HG03095 (cell line): ENCODE data around the gene CASP9.
"Not testable (repeated sequence)": the region's sequence is repeated elsewhere in the genome, so short reads cannot be mapped to it uniquely, and the experiment has no call there.

ENCODE experiments used
- ATAC-seq: cut with Tn5 transposase; IDR thresholded peaks from one replicate; pipeline ENCODE4 v1.9.1; 2021; ENCODE audit warnings: moderate library complexity; ENCODE audit not compliant: unreplicated experiment

The CASP9 gene

DNA sequence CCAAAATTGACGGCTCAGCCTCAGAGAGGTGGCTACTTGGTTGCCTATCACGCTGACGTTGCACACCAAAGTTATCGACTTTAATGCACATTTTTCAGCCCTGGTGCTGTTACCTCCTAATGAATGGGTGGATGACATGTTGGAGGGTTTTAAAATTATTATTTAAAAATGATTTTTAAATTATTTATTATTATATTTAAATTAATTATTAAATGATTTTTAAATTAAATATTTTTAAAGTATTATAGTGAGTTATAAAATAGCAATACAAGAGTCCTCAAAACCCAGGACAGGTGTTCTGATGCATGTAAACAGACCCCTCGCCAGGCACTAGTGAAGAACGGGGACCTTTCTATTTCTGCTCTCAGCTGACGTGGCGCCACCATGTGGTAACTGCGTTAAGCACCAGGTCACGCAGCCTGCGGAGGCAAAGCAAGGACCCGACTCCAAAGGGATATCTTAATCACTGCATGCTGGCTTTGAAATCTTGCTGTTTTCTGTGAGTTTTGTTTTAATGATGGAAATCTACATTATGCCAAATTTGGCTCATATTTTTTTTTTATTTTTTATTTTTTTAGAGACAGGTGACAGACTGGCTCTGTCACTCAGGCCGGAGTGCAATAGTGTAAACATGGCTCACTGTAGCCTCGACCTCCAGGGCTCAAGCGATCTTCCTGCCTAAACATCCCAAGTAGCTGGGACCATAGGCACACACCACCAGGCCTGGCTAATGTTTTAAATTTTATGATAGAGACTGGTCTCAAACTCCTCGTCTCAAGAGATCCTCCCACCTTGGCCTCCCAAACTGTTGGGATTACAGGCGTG is 22.6 kb downstream of the CASP9 start:
- no peak for ATAC-seq

DNA sequence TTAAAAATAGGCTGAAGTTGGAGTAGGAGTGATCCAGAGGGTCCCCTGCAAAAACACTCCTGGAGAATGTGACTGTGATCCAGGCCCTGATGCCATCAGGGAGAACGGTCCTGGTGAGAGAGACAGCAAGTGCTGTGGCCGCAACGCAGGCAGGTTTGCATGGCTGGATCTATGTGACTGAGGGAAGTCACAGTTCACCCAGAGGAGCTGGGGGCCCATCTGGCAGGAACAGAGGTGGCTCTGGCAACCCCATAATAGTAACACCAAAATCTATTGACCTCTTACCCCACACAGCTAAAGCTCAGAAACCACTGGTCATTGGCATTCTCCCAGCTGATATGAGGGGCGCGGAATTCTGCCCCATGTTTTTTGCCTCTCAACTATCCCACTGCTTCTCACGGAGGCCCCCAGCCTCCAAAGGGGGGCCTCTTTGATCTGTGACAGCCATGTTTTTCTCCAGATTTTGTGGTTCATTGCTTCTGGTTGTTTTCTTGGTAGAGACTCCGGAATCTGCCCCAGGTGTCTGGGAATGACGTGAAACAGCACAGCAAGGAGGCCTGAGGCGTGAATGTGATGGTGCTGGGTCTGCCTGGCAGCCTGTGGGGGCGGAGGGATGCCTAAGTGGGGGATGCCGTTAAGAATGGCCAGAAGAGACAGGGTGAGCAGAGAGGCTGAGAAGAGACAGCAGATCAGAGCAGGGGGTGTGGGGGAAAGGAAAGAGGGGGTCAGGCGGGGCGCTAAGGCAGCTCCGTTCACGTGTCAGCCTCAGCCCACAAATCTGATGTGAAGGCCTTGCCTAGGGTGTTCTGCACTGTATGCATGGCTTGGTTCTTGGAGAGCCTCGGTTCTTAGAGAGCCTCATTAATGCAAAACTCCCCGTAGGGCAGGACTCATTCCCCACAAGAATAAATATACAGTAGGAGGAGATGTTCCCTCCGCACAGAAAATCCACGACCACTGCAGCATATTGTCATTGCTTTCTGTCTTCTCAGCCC is 23.5 kb downstream of the CASP9 start:
- ATAC-seq: no peak

DNA sequence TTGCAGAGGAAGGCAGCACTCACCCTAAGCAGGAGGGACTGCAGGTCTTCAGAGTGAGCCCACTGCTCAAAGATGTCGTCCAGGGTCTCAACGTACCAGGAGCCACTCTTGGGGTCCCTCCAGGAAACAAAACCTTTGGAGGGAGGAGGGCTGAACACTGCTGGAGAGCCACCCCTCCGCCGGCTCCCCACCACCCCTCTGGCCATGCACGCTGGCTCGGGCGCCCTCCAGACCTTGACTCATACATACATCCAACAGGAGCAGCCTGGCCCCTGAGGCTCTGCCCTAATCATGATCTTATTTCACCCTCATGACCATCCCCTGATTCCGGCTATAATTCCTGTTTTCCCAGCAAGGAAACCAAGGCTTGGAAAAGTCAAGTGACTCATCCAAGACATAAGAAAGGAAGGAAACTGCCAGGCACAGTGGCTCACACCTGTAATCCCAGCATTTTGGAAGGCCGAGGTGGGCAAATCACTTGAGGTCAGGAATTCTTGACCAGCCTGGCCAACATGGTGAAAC is 30.1 kb downstream of the CASP9 start:
- no peak for ATAC-seq

DNA sequence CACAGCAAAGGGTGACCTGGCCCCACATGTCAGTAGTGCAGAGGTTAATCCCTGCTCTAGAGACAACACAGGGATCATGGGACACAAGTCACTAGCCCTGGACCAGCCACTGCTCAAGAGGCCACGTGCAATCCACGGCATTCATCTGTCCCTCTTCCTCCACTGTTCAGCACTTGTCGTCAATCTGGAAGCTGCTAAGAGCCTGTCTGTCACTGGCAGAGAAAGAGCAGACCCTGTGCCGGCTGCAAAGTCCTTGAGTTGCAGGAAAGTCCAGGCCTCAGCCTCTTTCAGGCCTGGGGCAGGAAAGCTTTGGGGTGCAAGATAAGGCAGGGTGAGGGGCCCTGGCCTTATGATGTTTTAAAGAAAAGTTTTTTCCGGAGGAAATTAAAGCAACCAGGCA is 31.4 kb downstream of the CASP9 start:
- no peak for ATAC-seq

DNA sequence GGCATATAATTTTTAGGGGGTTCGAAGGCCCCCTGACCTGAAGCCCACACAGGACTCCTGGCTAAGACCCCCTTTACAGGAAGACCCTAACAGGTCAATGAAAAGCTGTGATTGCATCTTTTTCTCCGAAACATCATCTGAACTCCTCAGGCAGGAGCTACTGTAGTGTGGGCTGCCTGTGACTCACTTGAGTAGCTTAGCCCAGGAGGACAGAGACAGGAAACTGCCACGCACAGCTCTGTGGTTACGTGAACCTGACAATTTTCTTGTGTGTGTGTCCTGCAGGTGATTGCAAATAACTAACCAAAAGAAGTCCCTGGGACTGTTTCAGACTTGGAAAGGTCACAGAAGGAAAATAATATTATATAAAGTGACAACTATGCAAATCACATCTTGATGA is 33.0 kb downstream of the CASP9 start:
- not testable (repeated sequence) for ATAC-seq

DNA sequence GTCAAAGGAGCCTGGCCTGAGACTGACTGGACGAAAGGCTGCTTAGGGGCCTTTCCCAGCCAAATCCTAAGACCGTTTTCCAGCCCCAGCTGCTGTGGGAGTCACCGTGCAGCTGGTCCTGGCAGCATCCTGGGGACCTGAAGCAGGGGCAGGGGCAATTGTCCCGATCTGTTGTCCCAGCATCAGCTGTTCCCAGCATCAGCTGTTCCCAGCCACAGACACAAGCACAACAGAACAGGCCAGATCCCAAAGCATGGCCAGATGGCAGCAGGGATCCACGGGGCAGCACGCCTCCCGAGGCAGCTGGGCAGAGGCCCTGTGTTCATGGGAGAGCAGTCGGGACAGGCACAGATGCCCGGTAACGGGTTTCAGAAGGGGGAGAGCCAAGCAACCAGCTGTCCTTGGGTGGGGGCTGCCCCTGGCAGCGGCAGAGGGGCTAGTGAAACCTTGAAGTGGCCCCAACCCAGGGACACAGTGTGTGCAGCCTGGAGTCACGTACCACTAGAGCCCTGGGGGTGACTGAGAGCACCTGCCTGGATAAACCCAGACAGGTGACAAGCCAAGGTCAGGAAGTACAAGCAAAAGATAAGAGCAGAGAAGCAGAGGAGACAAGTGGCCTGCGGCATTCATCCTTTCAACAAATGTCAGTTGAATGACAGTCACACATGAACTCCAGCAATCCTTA is 34.8 kb downstream of the CASP9 start:
- no peak for ATAC-seq

DNA sequence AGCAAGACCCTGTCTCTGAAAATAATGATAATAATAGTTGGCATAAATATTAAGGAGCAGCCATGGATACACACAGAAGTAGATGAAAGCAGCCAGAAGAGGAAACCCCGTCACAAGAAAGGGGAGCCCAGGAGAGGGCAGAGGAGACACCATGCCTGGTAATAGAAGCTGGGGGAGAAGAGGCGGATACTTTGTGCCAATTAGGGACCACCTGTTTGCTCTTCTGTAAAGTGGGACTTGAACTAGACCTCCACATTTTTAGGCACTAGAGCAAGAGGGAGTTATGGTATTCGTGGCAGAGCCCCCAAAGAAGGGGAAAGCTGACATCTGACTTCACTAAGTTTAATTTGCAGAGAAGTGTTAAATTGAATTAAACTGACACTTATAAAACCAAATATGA is 35.6 kb downstream of the CASP9 start:
- ATAC-seq: no peak

DNA sequence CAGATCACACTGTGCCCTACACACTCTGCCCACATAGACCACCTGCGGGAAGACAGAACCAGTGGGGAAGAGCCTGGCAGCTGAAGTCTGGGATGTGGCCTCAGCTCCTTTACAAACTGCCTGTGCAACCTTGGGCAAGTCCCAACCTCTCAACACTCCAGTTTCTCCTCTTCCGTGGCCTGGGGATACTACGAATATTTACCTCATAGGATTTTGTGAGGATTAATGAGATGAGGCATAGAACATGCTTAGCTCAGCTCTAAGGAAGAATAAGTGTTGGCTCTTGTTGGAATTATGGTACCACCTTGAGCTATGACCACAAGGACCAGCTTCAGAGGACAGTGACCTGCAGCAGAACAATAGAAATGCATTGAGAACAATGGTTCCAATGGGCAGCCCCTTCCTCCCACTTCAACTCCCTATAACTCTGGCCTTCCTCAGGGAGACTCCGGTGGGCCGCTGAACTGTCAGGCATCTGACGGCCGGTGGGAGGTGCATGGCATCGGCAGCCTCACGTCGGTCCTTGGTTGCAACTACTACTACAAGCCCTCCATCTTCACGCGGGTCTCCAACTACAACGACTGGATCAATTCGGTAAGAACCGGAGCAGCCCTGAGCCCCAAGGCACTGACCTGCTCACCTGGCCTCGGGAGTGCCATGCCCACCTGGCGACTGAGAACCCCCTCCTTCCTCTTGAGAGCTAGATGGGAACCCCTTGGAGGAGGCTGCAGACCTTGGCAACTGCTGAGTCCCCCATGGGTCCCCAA is 37.0 kb downstream of the CASP9 start:
- ATAC-seq: not testable (repeated sequence)

DNA sequence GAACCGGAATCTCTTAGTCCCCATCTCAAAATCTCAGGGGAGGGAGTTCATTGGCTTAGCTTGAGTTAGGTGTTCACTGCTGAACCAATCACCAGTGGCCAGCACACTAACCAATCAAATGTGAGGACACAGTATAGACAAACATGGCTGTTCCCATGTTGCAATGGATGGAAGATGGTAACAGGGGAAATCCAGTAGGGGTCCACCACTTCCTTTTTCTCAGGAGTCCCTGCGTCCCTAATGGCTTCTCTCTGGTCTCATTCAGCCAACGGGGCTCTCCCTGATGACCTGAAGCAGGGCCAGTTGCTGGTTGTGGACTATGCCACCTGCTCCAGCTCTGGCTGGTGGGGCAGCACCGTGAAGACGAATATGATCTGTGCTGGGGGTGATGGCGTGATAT is 38.4 kb downstream of the CASP9 start:
- no peak for ATAC-seq

DNA sequence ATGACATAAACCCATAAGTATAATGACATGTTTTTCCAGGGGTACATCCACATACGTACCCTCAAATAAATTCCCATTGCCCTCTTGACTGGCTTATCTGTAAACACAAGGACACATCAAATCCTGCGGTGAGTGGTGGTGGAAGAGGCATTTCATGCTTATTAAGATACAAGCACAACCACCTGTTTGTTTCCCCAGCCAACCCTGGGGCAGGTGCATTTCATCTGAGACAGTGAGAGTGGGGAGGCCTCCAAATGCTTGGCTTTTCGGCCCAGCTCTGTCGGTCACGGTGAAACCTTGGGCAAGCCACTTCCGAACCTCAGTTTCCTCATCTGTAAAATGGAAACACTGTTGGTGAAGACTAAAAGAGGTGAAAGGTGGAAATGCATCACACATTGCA is 39.6 kb downstream of the CASP9 start:
- ATAC-seq: not testable (repeated sequence)

DNA sequence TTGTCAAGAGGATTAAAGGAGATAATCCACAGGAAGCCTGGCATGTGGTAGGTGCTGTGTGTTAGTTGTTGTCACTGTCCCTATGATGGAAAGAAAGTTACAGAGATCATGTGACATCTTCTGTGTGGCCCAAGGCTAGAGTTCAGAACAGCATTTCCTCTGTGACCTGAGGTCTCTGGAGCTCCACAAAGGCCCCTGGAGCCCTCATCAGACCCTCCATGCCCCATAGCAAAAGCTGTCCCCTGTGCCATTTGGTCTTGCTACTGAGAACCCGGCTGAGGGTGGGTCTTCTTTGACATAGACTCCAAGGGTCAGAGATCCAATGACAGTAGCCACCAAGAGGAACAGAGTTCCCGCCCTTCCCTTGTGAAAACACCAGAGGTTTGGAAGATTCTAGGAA is 40.0 kb downstream of the CASP9 start:
- ATAC-seq: no peak

DNA sequence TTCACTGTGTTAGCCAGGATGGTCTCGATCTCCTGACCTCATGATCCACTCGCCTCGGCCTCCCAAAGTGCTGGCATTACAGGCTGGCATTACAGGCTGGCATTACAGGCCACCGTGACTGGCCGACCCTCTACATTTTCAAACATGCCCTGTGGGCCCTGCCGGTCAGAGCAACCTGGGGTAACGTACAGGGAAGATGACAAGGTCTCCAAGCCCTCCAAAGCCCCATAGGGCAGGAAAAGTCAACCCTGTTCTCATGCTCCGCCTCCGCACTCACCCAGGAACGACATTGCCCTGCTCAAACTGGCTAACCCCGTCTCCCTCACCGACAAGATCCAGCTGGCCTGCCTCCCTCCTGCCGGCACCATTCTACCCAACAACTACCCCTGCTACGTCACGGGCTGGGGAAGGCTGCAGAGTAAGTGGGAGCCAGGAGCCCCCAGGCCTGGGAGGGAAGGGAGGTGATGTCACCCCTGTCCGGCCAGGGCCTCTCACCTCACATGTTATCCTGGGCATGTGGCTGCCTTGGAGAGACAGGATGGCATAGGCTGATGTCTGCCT is 41.0 kb downstream of the CASP9 start:
- not testable (repeated sequence) for ATAC-seq

DNA sequence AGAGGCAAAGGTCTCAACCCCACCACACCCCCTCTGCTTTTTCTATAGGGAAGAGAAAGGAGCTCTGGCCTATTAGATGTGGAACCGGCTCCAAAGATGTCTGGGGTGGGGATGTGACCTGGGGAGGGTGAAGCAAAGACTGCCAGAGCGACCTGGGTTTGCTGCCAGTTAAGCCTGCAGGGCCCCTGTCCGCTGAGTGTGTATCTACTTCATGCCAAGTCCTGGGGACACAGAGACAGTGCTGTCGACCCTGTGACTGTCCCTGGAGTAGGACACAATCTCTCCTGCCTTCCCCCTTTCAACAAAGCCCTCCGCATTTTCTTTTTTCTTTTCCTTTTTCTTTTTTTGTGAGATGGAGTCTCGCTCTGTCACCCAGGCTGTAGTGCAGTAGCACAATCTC is 41.6 kb downstream of the CASP9 start:
- not testable (repeated sequence) for ATAC-seq

DNA sequence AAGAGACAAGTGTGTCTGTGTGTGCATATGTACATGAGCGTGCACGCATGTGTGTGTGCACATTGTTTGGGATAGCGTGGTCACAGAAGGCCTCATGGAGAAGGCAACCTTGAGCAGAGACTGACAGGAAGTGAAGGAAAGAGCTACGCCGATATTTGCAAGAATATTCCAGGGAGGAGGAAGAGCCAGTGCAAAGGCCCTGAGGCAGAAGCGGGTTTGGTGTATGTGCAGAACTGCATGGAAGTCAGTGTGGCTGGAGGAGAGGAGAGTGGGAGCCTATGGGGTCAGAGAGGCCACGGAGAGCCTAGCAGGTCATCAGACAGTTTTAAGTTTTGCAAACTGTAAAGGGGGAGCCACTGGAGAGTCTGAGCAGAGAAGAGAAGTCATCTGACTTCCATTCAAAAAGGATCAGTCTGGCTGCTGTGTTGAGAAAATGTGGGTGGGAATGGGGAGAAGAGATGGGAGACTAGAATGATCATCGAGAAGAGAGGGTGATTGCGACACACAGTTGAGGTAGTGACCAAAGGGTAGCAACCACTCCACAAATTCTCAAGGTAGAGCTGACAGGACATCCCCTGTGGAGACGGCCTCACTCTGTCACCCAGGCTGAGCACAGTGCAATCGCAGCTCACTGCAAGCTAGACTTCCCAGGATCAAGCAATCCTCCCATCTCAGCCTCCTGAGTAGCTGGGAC is 44.2 kb downstream of the CASP9 start:
- ATAC-seq: no peak

DNA sequence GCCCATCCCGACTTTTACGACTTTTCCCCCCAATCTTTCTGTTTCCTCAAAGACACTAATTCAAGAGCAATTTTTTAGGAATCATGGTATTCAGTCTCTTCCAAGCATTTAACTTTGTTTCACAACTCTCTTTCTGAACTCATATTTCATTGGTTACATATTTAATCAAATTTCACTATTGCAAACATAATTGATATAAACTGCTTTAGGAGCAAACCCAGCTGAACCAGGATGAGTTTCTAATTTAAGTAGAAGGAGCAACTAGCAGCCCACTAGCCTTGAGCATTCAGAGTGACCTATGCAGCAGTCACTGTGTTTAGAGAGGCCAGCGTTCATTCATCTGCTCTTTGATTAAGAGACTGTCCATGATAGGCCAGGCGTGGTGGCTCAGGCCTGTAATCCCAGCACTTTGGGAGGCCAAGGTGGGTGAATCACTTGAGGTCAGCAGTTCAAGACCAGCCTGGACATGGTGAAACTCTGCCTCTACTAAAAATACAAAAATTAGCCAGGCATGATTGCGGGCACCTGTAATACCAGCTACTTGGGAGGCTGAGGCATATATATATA is 46.3 kb downstream of the CASP9 start:
- no peak for ATAC-seq

DNA sequence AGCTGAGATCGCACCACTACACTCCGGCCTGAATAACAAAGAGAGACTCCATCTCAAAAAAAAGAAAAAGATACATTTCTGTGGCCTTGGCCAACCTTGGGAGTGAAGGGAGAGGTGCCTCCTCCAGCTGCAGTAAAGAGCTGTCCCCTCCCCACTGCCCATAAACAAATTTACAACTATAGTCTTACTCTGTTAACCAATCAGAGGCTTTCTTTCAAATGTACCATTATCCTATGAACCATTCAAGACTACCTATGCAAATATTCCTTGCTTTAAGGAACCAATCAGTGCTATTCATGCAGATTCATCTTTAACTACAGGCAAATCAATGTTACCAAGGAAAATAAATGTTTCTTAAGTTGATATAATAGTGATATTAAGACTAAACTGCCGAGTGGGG is 47.1 kb downstream of the CASP9 start:
- ATAC-seq: no peak

DNA sequence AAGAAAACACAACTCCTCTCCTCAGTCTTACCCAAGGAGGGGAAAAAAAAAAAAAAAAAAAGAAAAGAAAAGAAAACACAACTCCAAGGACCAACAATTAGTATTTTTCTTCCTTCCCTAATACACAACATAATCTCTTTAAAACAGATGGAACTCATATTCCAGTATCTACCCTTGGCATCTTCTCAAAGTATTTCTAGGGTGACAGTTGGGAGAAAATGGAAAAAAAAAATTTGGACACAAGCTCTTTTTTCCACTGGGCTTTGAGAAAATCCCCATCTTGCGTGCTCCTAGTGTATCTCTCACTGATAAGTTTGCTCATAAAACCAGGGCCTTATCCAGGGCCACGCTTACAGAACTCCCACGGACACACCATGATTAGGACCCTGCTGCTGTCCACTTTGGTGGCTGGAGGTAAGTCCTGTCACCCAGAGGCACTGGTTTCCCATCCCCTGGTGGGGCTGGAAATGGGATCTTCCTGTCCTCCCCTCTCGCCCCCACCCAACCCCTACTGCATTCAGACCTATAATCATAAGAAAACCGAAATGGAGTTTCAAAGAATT is 48.2 kb downstream of the CASP9 start, which contains the start of gene CELA2B:
TSS of gene CELA2B (plus strand) at position 353 of the 563 bp plus-strand sequence. CDS start at position 375, 22 bp downstream.
- no peak for ATAC-seq

DNA sequence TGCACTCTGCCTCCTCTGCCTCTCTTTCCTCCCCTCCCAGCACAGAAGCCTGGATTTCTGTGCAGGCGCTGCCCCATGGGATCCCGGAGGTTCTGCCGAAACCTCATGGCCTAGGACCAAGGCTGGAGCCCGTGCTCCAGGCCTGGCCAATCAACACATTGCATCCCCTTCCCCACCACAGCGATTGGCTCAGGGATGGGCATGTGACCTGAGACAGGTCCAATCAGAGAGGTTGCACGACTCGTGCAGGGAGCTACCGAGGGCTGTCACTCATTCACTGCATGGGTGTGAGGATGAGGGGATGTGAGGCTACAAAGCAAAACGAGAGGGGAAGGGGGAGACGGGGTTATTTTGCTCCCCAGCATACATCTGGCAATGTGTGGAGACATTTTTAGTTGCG is 51.4 kb downstream of the CASP9 start:
- ATAC-seq: no peak

DNA sequence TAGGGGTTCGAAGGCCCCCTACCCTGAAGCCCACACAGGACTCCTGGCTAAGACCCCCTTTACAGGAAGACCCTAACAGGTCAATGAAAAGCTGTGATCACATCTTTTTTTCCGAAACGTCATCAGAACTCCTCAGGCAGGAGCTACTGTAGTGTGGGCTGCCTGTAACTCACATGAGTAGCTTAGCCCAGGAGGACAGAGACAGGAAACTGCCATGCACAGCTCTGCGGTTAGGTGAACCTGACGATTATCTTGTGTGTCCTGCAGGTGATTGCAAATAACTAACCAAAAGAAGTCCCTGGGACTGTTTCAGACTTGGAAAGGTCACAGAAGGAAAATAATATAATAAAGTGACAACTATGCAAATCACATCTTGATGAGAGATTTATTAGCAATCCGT is 52.3 kb downstream of the CASP9 start:
- ATAC-seq: not testable (repeated sequence)
